EH (cell line): ENCODE data around the gene COL1A1.

Source experiments
- DNase-seq: peaks from one replicate; pipeline ENCODE4 v3.0.0-alpha.2; 2015; ENCODE audit warnings: low read depth

Gene COL1A1

GRCh38 chr17:50213026-50214022 is 11.9 kb upstream of the COL1A1 start:
- DNase-seq: no peak

GRCh38 chr17:50212121-50212843 is 10.9 kb upstream of the COL1A1 start:
- peak; percentile 95 for DNase-seq

GRCh38 chr17:50211249-50212120 is 10.1 kb upstream of the COL1A1 start:
- peak; percentile 90 for DNase-seq

GRCh38 chr17:50210240-50211225 is 9.1 kb upstream of the COL1A1 start:
- DNase-seq: peak; percentile 100

GRCh38 chr17:50209472-50210239 is 8.2 kb upstream of the COL1A1 start:
- DNase-seq: peak; percentile 100

GRCh38 chr17:50209133-50209471 is 7.7 kb upstream of the COL1A1 start:
- no peak for DNase-seq

GRCh38 chr17:50208611-50209061 is 7.2 kb upstream of the COL1A1 start:
- DNase-seq: no peak

GRCh38 chr17:50207792-50208567 is 6.5 kb upstream of the COL1A1 start:
- no peak for DNase-seq

- no peak for DNase-seq
Observed at GRCh38 chr17:50207315-50207714, 5.9 kb upstream of the COL1A1 start.

GRCh38 chr17:50206604-50207293 is 5.3 kb upstream of the COL1A1 start:
- DNase-seq: peak; percentile 81

- no peak for DNase-seq
Observed at GRCh38 chr17:50205963-50206505, 4.6 kb upstream of the COL1A1 start.

GRCh38 chr17:50205111-50205962 is 3.9 kb upstream of the COL1A1 start:
- DNase-seq: peak; percentile 86

- DNase-seq: no peak
Observed at GRCh38 chr17:50204431-50204830, 3.0 kb upstream of the COL1A1 start.

GRCh38 chr17:50203604-50204345 is 2.3 kb upstream of the COL1A1 start:
- peak; percentile 100 for DNase-seq

GRCh38 chr17:50203086-50203485 is 1.7 kb upstream of the COL1A1 start:
- DNase-seq: peak; percentile 91

GRCh38 chr17:50200457-50201275 is 765 bp downstream of the COL1A1 start:
- DNase-seq: no peak
